Right lobe of liver (tissue), 4 donors: ENCODE measurements around the gene BCL11B.

Source experiments
- CTCF ChIP-seq, 4 donors: fragments of 200-600 bp in 3 of 4; fragments of 450-650 bp in 1 of 4; IDR thresholded peaks; one replicate each; pipeline versions ENCODE4 v1.5.1 to v1.8.0; 2016 to 2022; ENCODE audit warnings: antibody characterized with exemption in 4 of 4, mild to moderate bottlenecking in 2 of 4
- POLR2A ChIP-seq: fragments of 450-650 bp; IDR thresholded peaks from one replicate; pipeline ENCODE4 v1.6.1; 2017; ENCODE audit warnings: antibody characterized with exemption, mild to moderate bottlenecking
- donor health status: DM: no; HTN: no; CAD: no.
- donor health status: DM: no; HTN: no; CAD: no.
- donor health status: DM: no; HTN: yes; CAD: no.

GRCh38 chr14:99240627-99241324, 31.2 kb downstream of the BCL11B start:
- TF ChIP-seq CTCF (IDR thresholded peaks at IDR 0.05), result no peak
- no peak for TF ChIP-seq POLR2A
